HG03039 (cell line): ENCODE measurements around the gene SELENOW.
"Not testable (repeated sequence)": the region's sequence is repeated elsewhere in the genome, so short reads cannot be mapped to it uniquely, and the experiment has no call there.

Experiments
- ATAC-seq: cut with Tn5 transposase; IDR thresholded peaks from one replicate; pipeline ENCODE4 v1.9.1; 2021; ENCODE audit warnings: mild to moderate bottlenecking, moderate library complexity; ENCODE audit not compliant: unreplicated experiment

The SELENOW gene

GRCh38 chr19:47818221-47818620 is 39.7 kb downstream of the SELENOW start:
- not testable (repeated sequence) for ATAC-seq

- ATAC-seq: no peak
Observed at GRCh38 chr19:47819858-47820257, 41.4 kb downstream of the SELENOW start.

DNA sequence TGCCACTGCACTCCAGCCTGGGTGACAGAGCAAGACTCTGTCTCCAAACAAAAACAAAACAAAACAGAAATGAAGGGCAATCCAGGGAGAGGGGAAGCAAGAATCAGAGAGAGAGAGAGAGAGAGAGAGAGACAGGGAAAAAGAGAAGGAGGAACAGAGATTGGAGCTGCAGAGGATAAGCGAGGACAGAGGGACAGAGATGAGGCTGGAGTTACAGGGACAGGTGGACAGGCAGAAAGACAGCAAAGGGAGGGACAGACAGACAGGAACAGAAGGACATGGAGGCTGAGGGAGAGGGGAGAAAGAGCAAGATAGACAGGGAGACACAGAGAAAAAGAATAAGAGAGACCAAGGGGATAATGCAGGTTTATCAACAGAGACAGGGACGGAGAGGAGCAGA is 41.9 kb downstream of the SELENOW start:
- ATAC-seq: no peak

GRCh38 chr19:47821460-47822020 is 43.0 kb downstream of the SELENOW start, which contains the start of gene CRX:
CRX (plus strand) TSS chr19:47821937; CDS start chr19:47834444, 12,507 bp downstream.
- ATAC-seq: no peak

DNA sequence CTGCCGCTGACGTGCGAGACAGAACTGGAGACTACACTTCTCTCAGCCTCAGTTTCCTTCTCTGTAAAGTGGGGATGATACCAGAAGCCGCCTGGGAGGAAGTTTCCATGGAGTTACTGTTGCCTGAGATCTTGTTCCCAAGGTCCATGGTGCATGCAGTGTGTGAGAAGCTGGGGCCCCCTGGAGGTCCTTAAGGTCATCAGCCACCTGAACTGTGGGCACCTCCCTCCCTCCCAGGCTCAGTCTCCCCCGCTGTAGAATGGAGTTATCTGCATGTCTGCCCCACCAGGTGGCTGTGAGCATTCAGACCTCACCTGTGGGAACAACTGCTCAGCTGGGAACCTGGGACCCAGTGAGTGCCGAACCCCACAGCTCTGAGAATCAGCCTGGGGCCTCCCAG is 45.9 kb downstream of the SELENOW start:
- no peak for ATAC-seq

- no peak for ATAC-seq
Observed at GRCh38 chr19:47826800-47827199, 48.3 kb downstream of the SELENOW start.

GRCh38 chr19:47832723-47833122 is 54.2 kb downstream of the SELENOW start:
- no peak for ATAC-seq
